WI38 (cell line): ENCODE data around the gene PDE3B.
"Not testable (repeated sequence)": the region's sequence is repeated elsewhere in the genome, so short reads cannot be mapped to it uniquely, and the experiment has no call there.

Experiments
- H3K4me3 ChIP-seq: 2 replicates; pipeline ENCODE4 v1.5.1; 2011; ENCODE audit warnings: low read depth, mild to moderate bottlenecking, control low read depth, low read length
- TF ChIP-seq, protein P1 (sequence below): IDR thresholded peaks from 2 replicates; pipeline ENCODE4 v1.5.1; 2012; ENCODE audit warnings: low read depth, mild to moderate bottlenecking, control low read depth, low read length

PDE3B gene

DNA sequence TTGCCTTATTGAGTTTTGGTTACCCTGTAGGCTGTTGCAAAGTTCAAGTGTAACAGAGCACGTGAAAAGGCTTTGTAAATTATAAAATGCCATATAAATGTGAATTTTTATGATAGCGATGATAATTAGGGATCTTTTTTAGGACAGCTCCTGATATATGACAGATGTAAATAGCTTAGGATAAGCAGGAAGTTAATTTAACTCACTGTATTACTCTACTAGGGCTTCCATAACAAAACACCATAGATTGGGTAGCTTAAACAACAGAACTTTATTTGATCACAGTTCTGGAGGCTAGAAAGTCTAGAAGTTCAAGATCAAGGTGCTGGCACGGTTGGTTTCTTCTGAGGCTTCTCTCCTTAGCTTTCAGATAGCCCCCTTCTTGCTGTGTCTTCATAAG, 17.0 kb upstream of the PDE3B start:
- TF ChIP-seq, protein P1, sequence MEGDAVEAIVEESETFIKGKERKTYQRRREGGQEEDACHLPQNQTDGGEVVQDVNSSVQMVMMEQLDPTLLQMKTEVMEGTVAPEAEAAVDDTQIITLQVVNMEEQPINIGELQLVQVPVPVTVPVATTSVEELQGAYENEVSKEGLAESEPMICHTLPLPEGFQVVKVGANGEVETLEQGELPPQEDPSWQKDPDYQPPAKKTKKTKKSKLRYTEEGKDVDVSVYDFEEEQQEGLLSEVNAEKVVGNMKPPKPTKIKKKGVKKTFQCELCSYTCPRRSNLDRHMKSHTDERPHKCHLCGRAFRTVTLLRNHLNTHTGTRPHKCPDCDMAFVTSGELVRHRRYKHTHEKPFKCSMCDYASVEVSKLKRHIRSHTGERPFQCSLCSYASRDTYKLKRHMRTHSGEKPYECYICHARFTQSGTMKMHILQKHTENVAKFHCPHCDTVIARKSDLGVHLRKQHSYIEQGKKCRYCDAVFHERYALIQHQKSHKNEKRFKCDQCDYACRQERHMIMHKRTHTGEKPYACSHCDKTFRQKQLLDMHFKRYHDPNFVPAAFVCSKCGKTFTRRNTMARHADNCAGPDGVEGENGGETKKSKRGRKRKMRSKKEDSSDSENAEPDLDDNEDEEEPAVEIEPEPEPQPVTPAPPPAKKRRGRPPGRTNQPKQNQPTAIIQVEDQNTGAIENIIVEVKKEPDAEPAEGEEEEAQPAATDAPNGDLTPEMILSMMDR: no peak
- no peak overlapping the region for H3K4me3 ChIP-seq

DNA sequence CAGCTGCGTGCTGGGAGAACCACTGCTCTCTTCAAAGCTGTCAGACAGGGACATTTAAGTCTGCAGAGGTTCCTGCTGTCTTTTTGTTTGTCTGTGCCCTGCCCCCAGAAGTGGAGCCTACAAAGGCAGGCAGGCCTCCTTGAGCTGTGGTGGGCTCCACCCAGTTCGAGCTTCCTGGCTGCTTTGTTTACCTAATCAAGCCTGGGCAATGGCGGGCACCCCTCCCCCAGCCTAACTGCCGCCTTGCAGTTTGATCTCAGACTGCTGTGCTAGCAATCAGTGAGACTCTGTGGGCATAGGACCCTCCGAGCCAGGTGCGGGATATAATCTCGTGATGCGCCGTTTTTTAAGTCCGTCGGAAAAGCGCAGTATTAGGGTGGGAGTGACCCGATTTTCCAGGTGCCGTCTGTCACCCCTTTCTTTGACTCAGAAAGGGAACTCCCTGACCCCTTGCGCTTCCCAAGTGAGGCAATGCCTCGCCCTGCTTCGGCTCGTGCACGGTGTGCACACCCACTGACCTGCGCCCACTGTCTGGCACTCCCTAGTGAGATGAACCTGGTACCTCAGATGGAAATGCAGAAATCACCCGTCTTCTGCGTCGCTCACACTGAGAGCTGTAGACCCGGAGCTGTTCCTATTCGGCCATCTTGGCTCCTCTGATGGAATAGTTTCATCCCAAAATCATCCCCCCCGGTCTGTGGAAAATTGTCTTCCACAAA, 9.9 kb upstream of the PDE3B start:
- H3K4me3 ChIP-seq: not testable (repeated sequence)

DNA sequence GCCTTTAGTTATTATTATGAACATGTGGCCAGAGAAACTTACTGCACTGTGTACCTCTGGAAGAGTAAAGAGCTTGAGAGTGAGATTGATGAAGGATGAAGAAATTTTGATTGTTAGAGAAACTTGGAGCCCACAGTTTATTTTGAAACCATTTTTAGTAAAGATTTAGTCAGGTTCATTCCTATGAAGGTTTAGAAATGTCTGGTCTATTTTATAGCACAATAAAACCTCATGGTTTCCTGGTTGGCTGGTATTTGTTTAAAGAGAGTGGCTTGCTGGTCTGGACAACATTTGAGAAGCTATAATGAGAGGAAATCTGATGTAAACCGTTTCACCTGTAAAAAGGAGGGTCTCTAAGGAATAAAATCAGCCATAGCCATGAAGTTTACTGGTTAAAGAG, 8.8 kb upstream of the PDE3B start:
- TF ChIP-seq, protein P1: no peak
- no peak overlapping the region for H3K4me3 ChIP-seq

DNA sequence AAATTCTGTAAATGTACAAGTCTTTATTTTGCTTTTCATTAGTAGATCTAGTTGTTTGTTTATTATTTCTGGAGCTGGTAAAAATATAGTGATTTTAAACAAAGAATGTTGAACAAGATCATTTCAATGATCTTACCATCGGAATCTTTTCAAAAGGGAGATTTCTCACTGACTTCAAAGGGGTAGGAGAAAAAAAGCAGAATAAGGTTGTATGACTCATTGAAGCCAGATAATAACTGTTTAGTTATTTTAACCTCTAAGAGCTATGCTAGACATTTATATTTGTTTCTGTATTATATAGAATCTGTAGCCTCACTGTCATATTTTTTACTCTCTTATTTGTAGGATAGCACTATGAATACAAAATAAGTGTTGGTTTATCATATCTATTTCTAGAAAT, 8.1 kb upstream of the PDE3B start:
- no peak overlapping the region for H3K4me3 ChIP-seq
- TF ChIP-seq, protein P1: no peak

DNA sequence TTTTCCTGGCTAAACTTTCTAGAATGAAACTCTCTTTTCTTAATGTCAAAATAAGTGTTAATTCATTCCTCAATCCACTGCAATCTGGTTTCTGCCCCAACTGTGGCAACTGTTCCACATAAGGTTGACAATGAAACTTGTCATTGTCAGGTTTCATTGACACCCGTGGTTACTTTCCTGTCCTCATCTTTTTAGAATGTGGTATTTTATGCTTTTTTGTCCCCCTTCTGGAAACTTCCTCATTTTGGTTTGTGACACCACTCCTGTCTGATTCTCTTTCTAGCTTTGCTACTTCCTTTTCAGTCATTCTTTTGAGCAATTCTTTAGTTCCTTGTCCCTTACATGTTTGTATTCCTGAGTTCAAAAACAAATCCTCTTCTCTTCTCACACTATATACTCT, 7.5 kb upstream of the PDE3B start:
- no peak overlapping the region for H3K4me3 ChIP-seq
- TF ChIP-seq, protein P1: no peak

DNA sequence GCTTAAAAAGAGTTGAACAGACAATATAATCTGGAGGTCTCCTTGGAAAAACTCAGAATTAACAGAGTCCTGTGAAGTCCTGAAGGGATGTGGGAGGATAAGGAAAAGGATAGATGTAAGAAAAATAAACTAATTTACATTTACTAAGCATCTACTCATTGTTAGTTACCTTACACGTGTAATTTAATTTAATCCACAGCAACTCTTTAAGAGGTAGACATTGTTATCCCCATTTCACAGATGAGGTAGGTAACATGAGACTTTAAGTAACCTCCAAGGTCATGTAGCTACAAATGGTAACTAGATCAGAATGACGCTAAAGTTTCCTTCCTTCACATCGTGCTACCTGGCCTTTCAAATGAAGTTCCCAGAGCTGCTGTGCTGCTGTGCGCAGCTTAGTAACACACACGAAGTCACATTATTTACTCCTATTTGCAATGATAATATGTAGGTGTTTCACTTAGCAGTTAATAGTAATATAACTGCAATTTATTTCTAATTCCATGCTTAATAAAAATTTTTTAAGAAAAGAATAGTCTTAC, 5.7 kb upstream of the PDE3B start:
- TF ChIP-seq, protein P1: no peak
- no peak overlapping the region for H3K4me3 ChIP-seq

DNA sequence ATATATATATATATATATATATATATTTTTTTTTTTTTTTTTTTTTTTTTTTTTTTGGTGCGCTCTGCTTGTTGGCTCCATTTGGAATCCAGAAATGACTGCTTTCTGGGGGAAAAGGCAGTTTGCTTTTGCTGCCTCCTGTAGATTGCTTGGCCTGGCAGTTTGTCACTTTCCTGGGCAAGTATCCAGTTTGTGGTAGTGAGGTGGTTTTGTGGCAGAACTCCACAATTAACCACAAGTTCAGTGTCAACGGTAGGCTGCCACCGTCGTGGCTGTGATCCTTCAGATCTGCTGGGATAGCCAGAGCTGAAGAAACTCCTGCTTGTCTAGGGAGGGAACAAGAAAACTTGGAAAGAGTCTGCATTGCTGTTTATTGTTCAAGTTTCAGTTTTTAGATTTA, 5.0 kb upstream of the PDE3B start:
- TF ChIP-seq, protein P1: no peak
- no peak overlapping the region for H3K4me3 ChIP-seq

DNA sequence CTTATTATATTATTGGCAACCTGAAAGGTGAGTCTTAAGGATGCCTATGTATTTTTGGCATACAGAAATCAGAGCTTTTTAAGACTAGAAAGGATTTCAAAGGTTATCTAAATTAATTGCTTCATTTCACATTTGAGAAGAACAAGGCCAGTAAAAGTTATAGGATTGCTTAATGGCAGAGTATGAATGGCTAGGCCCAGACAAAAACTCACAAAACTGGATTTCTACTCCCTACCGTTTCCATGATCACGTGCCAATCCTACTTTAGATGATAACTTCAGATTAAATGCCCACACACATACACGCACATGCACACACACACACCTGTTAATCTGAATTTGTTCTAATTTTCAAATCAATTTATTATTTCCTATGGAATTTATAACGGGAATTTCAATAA, 1.8 kb upstream of the PDE3B start:
- no peak overlapping the region for H3K4me3 ChIP-seq
- TF ChIP-seq, protein P1: no peak
